ENCODE measurements around the gene SLC9A6. TPM values are rescaled to one million over a fixed set of nuclear protein-coding genes. Genes with fewer than 3 reads are reported as not detected.

The SLC9A6 gene
- total and polyA plus RNA-seq, 9 of the 15 experiments (the other 6 are each of a cell fraction or from before 2014, with no cell fraction given): 3.7 to 13.9 (median 9.9) TPM

GRCh38 chrX:135985157-135985972 lies at the start of gene SLC9A6 (continued):
- TF ChIP-seq, protein P1, sequence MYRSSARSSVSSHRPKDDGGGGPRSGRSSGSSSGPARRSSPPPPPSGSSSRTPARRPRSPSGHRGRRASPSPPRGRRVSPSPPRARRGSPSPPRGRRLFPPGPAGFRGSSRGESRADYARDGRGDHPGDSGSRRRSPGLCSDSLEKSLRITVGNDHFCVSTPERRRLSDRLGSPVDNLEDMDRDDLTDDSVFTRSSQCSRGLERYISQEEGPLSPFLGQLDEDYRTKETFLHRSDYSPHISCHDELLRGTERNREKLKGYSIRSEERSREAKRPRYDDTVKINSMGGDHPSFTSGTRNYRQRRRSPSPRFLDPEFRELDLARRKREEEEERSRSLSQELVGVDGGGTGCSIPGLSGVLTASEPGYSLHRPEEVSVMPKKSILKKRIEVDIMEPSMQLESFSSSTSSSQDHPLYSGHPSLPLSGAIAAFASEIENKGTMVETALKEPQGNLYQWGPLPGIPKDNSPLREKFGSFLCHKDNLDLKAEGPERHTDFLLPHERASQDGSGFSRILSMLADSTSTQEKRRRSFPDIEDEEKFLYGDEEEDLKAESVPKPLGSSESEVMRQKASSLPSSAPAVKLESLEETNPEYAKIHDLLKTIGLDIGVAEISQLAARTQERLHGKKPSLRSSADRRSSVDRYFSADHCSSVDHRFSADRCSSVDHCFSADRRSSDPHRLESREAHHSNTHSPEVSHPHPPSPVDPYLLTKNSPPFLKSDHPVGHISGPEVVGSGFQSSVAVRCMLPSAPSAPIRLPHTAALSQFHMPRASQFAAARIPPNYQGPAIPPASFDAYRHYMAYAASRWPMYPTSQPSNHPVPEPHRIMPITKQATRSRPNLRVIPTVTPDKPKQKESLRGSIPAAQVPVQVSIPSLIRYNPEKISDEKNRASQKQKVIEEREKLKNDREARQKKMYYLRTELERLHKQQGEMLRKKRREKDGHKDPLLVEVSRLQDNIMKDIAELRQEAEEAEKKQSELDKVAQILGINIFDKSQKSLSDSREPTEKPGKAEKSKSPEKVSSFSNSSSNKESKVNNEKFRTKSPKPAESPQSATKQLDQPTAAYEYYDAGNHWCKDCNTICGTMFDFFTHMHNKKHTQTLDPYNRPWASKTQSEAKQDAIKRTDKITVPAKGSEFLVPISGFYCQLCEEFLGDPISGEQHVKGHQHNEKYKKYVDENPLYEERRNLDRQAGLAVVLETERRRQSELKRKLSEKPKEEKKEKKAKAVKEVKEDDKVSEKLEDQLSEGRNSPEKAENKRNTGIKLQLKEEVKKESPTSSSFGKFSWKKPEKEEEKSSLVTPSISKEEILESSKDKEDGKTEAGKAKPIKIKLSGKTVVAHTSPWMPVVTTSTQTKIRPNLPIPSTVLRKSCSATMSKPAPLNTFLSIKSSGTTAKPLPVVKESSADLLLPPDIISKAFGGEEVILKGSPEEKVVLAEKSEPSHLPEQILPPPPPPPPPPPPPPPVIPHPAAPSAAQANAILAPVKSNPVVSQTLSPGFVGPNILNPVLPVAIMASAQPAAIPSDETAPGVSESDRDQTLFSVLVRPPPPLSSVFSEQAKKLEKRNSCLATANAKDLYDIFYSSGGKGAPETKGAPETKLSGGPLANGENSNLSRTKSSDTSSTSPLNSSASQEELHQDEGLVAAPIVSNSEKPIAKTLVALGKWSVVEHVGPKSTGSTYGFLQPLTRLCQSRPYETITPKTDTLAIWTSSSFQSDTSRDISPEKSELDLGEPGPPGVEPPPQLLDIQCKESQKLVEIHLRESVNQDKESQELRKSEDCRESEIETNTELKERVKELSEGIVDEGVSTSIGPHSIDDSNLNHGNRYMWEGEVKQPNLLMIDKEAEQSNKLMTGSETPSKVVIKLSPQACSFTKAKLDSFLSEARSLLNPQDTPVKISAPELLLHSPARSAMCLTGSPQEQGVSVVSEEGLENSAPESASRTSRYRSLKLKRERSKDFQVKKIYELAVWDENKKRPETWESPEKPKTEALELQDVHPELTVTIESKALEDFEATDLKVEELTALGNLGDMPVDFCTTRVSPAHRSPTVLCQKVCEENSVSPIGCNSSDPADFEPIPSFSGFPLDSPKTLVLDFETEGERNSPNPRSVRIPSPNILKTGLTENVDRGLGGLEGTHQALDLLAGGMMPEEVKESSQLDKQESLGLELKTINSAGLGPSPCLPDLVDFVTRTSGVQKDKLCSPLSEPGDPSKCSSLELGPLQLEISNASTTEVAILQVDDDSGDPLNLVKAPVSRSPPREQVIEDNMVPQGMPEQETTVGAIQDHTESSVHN (IDR thresholded peaks at IDR 0.05; ENCODE audit: borderline replicate concordance in 1 of 2, low read depth in 1 of 2): no peak
- TF ChIP-seq TFAP4 (CRISPR knock-in tag; IDR thresholded peaks at IDR 0.05; ENCODE audit: borderline replicate concordance): no peak
- no peak for TF ChIP-seq TBP (optimal IDR thresholded peaks at IDR 0.05; ENCODE audit: low read depth, low read length)
- TF ChIP-seq, protein P2, sequence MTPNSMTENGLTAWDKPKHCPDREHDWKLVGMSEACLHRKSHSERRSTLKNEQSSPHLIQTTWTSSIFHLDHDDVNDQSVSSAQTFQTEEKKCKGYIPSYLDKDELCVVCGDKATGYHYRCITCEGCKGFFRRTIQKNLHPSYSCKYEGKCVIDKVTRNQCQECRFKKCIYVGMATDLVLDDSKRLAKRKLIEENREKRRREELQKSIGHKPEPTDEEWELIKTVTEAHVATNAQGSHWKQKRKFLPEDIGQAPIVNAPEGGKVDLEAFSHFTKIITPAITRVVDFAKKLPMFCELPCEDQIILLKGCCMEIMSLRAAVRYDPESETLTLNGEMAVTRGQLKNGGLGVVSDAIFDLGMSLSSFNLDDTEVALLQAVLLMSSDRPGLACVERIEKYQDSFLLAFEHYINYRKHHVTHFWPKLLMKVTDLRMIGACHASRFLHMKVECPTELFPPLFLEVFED (CRISPR knock-in tag; conservative IDR thresholded peaks at IDR 0.05): no peak
- TF ChIP-seq, protein P3, sequence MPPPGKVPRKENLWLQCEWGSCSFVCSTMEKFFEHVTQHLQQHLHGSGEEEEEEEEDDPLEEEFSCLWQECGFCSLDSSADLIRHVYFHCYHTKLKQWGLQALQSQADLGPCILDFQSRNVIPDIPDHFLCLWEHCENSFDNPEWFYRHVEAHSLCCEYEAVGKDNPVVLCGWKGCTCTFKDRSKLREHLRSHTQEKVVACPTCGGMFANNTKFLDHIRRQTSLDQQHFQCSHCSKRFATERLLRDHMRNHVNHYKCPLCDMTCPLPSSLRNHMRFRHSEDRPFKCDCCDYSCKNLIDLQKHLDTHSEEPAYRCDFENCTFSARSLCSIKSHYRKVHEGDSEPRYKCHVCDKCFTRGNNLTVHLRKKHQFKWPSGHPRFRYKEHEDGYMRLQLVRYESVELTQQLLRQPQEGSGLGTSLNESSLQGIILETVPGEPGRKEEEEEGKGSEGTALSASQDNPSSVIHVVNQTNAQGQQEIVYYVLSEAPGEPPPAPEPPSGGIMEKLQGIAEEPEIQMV (tag; conservative IDR thresholded peaks at IDR 0.05; ENCODE audit: low read depth): no peak
- no peak for TF ChIP-seq ZFP1 (CRISPR knock-in tag; IDR thresholded peaks at IDR 0.05)
- TF ChIP-seq NFIC (IDR thresholded peaks at IDR 0.05): no peak
- TF ChIP-seq LEF1 (IDR thresholded peaks at IDR 0.05): no peak
- no peak for TF ChIP-seq HNRNPL (IDR thresholded peaks at IDR 0.05; ENCODE audit: low read depth, low read length)
- no peak for TF ChIP-seq SIX5 (IDR thresholded peaks at IDR 0.05; ENCODE audit: borderline replicate concordance in 1 of 2, insufficient read depth in 1 of 2, low read depth in 1 of 2, low read length in 2 of 2)
- TF ChIP-seq, protein P4, sequence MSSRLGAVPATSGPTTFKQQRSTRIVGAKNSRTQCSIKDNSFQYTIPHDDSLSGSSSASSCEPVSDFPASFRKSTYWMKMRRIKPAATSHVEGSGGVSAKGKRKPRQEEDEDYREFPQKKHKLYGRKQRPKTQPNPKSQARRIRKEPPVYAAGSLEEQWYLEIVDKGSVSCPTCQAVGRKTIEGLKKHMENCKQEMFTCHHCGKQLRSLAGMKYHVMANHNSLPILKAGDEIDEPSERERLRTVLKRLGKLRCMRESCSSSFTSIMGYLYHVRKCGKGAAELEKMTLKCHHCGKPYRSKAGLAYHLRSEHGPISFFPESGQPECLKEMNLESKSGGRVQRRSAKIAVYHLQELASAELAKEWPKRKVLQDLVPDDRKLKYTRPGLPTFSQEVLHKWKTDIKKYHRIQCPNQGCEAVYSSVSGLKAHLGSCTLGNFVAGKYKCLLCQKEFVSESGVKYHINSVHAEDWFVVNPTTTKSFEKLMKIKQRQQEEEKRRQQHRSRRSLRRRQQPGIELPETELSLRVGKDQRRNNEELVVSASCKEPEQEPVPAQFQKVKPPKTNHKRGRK (tag; IDR thresholded peaks at IDR 0.05): no peak
- no peak for TF ChIP-seq ZSCAN29 (IDR thresholded peaks at IDR 0.05)

Measured in K562 (cell line).